IgD-negative memory B cell (primary cell): ENCODE data around the gene HLA-DQA1. TPM values are rescaled to one million over a fixed set of nuclear protein-coding genes. Genes with fewer than 3 reads are reported as not detected.
"Not testable (repeated sequence)": the region's sequence is repeated elsewhere in the genome, so short reads cannot be mapped to it uniquely, and the experiment has no call there.

Experiments
- H3K27ac Mint-ChIP-seq, 3 donors: one replicate each; pipeline ENCODE4 v1.8.0; 2020 to 2022; ENCODE audit warnings: mild to moderate bottlenecking in 3 of 3, mixed read lengths in 3 of 3, moderate library complexity in 1 of 3
- H3K27me3 Mint-ChIP-seq: one replicate; pipeline ENCODE4 v1.8.0; 2021; ENCODE audit warnings: mixed read lengths
- H3K36me3 Mint-ChIP-seq: one replicate; pipeline ENCODE4 v1.8.0; 2020; ENCODE audit warnings: mild to moderate bottlenecking, mixed read lengths
- H3K4me1 Mint-ChIP-seq, 3 donors: one replicate each; pipeline ENCODE4 v1.8.0; 2020 to 2022; ENCODE audit warnings: mixed read lengths in 3 of 3, mild to moderate bottlenecking in 1 of 3
- H3K4me3 Mint-ChIP-seq, 4 donors: one replicate each; pipeline ENCODE4 v1.8.0; 2020 to 2022; ENCODE audit warnings: mild to moderate bottlenecking in 4 of 4, mixed read lengths in 4 of 4, moderate library complexity in 3 of 4
- H3K9me3 Mint-ChIP-seq, 3 donors: one replicate each; pipeline ENCODE4 v1.8.0; 2020 to 2021; ENCODE audit warnings: mixed read lengths in 3 of 3, mild to moderate bottlenecking in 1 of 3
- polyA plus RNA-seq: library from polyadenylated mRNA; unstranded; fragments of 300-500 nt; fragmentation: Illumina TruSeq; gene quantifications from one replicate; pipeline ENCODE4 v1.2.3, GENCODE V29; 2021

HLA-DQA1 gene
- 377 TPM for polyA plus RNA-seq

GRCh38 chr6:32637219-32637880 lies at the start of gene HLA-DQA1:
Gene HLA-DQA1 (plus strand): TSS chr6:32637406. CDS start chr6:32637459, 53 bp downstream.
- peak within 1 kb of the TSS; percentile 97 to 100 (median 99) for H3K27ac Mint-ChIP-seq
- peaks cover 54 to 64% (median 57%) of the 10 kb centered on the region in 3 donors for H3K4me1 Mint-ChIP-seq
- peaks cover 14% of the 10 kb centered on the region for H3K36me3 Mint-ChIP-seq
- H3K27me3 Mint-ChIP-seq = no peaks in the 10 kb centered on the region
- peak within 1 kb of the TSS; percentile 94 to 100 (median 98) for H3K4me3 Mint-ChIP-seq
- H3K9me3 Mint-ChIP-seq = no peaks in the 10 kb centered on the region

DNA sequence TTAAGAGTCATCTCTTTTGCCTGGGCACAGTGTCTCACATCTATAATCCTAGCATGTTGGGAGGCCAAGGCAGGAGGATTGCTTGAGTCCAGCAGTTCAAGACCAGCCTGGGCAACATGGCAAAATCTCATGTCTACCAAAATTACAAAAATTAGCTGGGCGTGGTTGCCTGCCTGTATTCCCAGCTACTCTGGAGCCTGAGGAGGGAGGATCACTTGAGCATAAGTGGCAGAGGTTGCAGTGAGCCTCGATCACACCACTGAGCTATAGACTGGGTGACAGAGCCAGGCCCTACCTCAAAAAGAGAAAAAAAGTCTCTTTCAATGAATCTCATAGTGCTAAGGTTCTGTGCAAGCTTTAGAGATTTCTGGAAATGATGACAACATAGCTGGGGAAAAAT lies 49.0 kb upstream of the HLA-DQA1 start:
- Mint-ChIP-seq H3K4me3 (peak overlapping the region; percentile 87 to 97 (median 95)), H3K27me3 (no peaks in the 10 kb centered on the region), H3K4me1 (peaks cover 31 to 38% (median 36%) of the 10 kb centered on the region in 3 donors), H3K36me3 (peaks cover 21% of the 10 kb centered on the region), H3K27ac (peak overlapping the region; percentile 94 to 99 (median 98)), H3K9me3 (no peaks in the 10 kb centered on the region)

DNA sequence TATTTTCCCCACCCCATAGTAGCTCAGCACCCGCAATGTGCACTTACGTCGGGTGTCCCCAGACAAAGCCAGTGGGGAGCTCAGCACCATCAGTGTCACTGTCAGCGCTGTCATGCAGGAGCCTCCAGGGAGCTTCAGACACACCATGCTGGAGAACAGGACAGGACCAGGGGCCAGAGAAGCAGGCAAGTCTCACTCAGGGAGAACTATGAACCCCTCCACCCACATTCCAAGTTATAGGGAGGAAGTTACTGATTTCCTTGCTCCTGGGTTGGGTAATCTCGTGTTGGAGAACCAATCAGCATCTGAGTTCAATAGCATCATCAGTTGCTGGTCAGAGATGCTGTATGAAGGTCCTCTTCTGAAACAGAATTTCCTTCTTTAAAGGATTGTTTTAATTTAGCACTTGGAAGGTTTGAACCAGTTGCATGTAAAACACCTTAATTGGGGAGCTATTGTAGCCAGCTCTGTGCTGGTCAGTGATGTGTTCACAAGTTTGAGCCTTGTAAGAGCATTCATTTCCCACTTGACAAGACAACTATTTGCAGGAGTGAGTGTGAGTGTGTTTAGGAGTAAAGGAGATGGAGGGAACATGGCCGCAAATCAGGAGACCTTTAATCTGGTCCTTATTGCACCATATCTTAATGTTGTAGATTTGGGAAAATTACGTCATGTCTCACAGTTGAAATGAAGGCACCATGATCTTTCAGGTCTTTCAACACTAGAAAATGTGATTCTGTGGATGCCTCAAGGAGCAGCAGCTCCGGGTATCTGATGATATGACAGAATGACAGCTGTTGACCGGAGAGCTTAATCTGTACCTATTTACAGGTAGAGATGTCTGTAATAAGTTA lies 47.4 kb upstream of the HLA-DQA1 start, which contains the start of gene HLA-DRB1:
TSS of gene HLA-DRB1 (minus strand) at position 253 of the 854 bp plus-strand sequence. CDS start at position 147, 106 bp downstream.
- H3K36me3 Mint-ChIP-seq = peaks cover 20% of the 10 kb centered on the region

DNA sequence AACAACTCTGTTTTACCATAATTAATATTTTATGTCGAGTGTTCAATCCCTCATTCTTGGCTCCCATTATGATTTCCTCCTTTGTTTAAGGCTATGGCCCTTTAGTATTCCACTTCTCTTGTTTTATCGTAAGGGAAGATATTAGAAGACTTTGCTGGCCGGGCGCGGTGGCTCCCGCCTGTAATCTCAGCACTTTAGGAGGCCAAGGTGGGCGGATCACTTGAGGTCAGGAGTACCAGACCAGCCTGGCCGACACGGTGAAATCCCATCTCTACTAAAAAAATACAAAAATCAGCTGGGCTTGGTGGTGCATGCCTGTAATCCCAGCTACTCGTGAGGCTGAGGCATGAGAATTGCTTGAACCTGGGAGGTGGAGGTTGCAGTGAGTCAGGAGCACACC lies 46.5 kb upstream of the HLA-DQA1 start:
- H3K27me3 Mint-ChIP-seq, H3K9me3 Mint-ChIP-seq: not testable (repeated sequence)
- Mint-ChIP-seq H3K27ac (peak overlapping the region in 1 of 3 donors; percentile 94), H3K36me3 (peaks cover 20% of the 10 kb centered on the region), H3K4me1 (peaks cover 26 to 35% (median 30%) of the 10 kb centered on the region in 3 donors), H3K4me3 (peak overlapping the region in 2 of 4 donors; percentile 65 to 97)

More for the DNA sequence above, 47.4 kb upstream of the HLA-DQA1 start, which contains the start of gene HLA-DRB1:
- peak within 1 kb of the TSS; percentile 94 to 99 (median 98) for H3K27ac Mint-ChIP-seq
- H3K27me3 Mint-ChIP-seq = no peaks in the 10 kb centered on the region
- peaks cover 26 to 41% (median 35%) of the 10 kb centered on the region in 3 donors for H3K4me1 Mint-ChIP-seq
- H3K4me3 Mint-ChIP-seq = peak within 1 kb of the TSS; percentile 87 to 97 (median 95)
- H3K9me3 Mint-ChIP-seq = no peaks in the 10 kb centered on the region

DNA sequence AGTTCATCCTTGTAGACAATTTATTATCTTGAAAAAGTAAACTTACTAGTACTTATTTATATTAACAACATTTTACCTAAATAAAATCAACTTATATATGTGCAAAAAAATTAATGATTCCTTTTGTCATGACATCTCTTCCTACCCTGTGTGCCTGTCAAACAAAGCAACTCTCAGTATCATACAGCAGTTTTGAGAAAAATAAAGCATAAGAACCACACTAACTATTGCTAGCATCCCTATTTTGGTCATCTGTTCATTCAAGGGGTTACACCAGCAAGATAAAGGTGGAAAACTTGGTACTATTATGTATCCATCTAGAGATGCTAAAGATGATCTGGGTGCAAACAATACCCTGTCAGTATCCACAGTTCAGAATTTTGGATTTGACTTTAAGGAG lies 40.2 kb upstream of the HLA-DQA1 start:
- H3K27me3 Mint-ChIP-seq = no peaks in the 10 kb centered on the region
- H3K36me3 Mint-ChIP-seq = peaks cover 3% of the 10 kb centered on the region
- H3K27ac Mint-ChIP-seq = peak overlapping the region in 1 of 3 donors; percentile 88
- peak overlapping the region in 1 of 4 donors; percentile 50 for H3K4me3 Mint-ChIP-seq
- peaks cover 19 to 28% (median 24%) of the 10 kb centered on the region in 3 donors for H3K4me1 Mint-ChIP-seq
- H3K9me3 Mint-ChIP-seq = peaks cover 0 to 4% (median 0%) of the 10 kb centered on the region in 3 donors

DNA sequence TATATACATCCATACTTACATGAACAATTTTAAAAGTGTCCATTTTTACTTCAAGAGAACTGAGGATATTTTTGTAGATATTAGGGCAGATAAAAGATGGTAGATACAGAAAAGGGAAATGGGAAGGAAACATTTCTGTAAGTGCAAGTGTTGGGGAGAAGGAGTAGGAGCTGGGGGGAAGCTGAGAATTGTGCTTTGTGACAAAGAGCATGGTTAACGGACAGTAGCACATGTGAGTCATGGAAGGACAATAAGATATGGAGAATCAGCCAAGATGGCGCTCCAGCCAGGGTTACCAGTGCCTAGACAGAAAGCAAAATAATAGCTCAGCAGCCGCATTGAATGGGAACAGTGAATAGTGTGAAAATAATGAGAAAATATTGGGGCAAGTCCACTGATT lies 34.8 kb upstream of the HLA-DQA1 start:
- H3K4me3 Mint-ChIP-seq = peak overlapping the region in 3 of 4 donors; percentile 62 to 89 (median 69)
- H3K4me1 Mint-ChIP-seq = peaks cover 32 to 53% (median 42%) of the 10 kb centered on the region in 3 donors
- peak overlapping the region; percentile 82 to 99 (median 99) for H3K27ac Mint-ChIP-seq
- H3K9me3 Mint-ChIP-seq = peaks cover 2 to 9% (median 3%) of the 10 kb centered on the region in 3 donors
- H3K36me3 Mint-ChIP-seq = peaks cover 3% of the 10 kb centered on the region
- no peaks in the 10 kb centered on the region for H3K27me3 Mint-ChIP-seq

- Mint-ChIP-seq H3K4me1 (peaks cover 33 to 61% (median 49%) of the 10 kb centered on the region in 3 donors), H3K4me3 (peak overlapping the region; percentile 62 to 89 (median 66)), H3K27ac (peak overlapping the region; percentile 82 to 99 (median 99)), H3K36me3 (peaks cover 3% of the 10 kb centered on the region), H3K27me3 (no peaks in the 10 kb centered on the region), H3K9me3 (peaks cover 2 to 9% (median 3%) of the 10 kb centered on the region in 3 donors)
Observed at GRCh38 chr6:32603222-32603621, 34.0 kb upstream of the HLA-DQA1 start.

DNA sequence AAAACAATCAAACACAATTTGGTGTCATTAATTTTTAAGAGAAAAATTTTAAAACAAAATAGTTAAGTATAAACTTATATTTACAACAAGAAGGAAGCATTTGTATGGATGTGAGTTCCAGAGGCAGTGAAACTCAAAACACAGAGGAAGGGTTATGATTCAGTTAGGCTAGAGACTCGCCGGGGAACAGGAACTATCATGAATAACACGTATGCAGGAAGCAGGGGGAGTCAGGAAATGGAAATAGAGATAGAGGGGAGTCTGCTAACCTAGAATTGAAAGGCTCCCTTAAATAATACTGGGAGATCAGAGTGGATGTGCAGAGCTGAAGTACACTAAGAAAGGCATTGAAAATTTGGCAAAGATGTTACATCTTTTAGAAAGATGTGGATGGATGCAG lies 33.3 kb upstream of the HLA-DQA1 start:
- Mint-ChIP-seq H3K9me3 (peaks cover 2 to 9% (median 3%) of the 10 kb centered on the region in 3 donors), H3K36me3 (peaks cover 3% of the 10 kb centered on the region), H3K27me3 (no peaks in the 10 kb centered on the region), H3K4me1 (peaks cover 26 to 63% (median 46%) of the 10 kb centered on the region in 3 donors), H3K27ac (peak overlapping the region in 2 of 3 donors; percentile 96 to 100), H3K4me3 (peak overlapping the region; percentile 86 to 92 (median 88))

DNA sequence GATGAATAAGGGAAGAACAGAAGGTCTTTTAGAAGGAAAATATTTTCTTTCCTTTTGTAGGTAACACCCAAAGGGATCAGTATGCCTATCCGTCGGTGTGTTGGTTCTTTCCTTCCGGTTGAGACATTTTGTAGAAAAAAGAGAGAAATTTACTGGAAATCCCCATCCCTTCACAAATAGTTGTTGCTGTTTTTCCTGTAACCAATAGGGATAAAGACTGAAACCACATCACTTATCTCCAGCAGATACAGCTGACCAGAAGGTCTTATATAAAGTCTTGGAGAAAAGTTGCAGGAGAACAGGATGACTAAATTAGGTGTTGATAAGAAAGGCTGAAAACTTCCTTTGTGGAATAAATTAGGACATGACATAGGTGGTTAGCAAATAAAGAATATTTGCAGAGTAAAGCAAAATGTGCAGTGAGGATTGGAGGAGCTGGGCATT lies 32.8 kb upstream of the HLA-DQA1 start:
- Mint-ChIP-seq H3K27me3 (no peaks in the 10 kb centered on the region), H3K4me3 (peak overlapping the region; percentile 86 to 92 (median 88)), H3K9me3 (peaks cover 2 to 9% (median 3%) of the 10 kb centered on the region in 3 donors), H3K27ac (peak overlapping the region in 2 of 3 donors; percentile 96 to 100), H3K4me1 (peaks cover 25 to 61% (median 49%) of the 10 kb centered on the region in 3 donors), H3K36me3 (peaks cover 3% of the 10 kb centered on the region)

DNA sequence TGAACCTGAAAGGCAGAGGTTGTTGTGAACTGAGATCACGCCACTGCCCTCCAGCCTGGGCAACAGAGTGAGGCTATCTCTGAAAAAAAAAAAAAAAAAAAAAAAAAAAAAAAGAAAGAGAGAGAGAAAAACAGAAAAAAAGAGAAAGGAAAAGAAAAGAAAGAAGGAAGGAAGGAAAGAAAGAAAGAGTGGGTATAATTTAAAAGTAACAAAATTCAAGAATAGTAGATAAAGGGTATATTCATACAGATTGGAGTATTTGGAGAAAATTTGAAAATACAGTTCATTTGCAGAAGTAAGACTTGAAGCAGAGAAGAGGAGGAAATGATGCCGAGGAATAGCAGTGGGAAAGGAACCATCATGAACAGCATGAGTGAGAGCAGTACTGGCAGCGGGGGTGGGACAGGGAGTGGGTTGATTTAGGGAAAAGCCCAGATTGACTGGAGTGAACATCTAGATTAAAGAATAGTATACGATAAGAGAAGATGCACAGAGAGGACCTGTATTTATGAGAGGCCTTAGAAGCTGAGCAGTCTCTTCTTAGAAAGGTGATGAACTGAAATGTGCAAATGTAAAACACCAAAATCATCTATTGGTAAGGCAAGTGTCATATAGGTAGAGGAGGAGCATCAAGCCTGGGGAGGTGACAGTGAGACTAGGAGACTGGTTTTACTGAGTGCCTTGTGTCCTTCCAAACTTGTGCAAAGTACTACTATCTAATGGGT lies 29.8 kb upstream of the HLA-DQA1 start:
- H3K4me3 Mint-ChIP-seq = peak overlapping the region in 3 of 4 donors; percentile 77 to 81 (median 79)
- H3K27me3 Mint-ChIP-seq = no peaks in the 10 kb centered on the region
- H3K4me1 Mint-ChIP-seq = peaks cover 19 to 50% (median 40%) of the 10 kb centered on the region in 3 donors
- no peak overlapping the region for H3K27ac Mint-ChIP-seq
- no peaks in the 10 kb centered on the region for H3K36me3 Mint-ChIP-seq
- H3K9me3 Mint-ChIP-seq = peaks cover 0 to 3% (median 3%) of the 10 kb centered on the region in 3 donors

GRCh38 chr6:32607988-32608298 lies 29.3 kb upstream of the HLA-DQA1 start:
- H3K27ac Mint-ChIP-seq = no peak overlapping the region
- no peaks in the 10 kb centered on the region for H3K36me3 Mint-ChIP-seq
- peak overlapping the region in 2 of 4 donors; percentile 77 to 79 for H3K4me3 Mint-ChIP-seq
- H3K4me1 Mint-ChIP-seq = peaks cover 15 to 47% (median 35%) of the 10 kb centered on the region in 3 donors
- H3K9me3 Mint-ChIP-seq = peaks cover 0 to 3% (median 2%) of the 10 kb centered on the region in 3 donors
- no peaks in the 10 kb centered on the region for H3K27me3 Mint-ChIP-seq

DNA sequence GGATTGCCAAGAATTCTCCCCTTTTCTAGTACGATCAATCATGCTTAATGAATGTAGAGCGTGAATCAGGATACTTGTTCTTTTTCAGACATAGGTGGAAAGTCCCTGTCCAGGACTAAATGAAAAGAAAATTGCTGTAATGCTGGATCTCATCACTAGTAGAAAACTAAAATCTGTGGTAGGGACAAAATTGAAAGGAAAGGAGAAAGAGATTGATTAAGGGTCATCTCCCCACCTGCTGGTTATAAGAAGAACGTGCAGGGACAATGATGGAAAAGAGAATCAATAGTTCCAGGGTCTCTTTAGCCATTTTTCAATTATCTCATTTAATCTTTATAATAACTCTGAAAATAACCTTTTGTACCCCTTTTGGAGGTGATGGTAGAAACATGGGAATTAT lies 28.8 kb upstream of the HLA-DQA1 start:
- H3K9me3 Mint-ChIP-seq = peaks cover 0 to 2% (median under 1%) of the 10 kb centered on the region in 3 donors
- no peaks in the 10 kb centered on the region for H3K36me3 Mint-ChIP-seq
- H3K27ac Mint-ChIP-seq = no peak overlapping the region
- H3K4me3 Mint-ChIP-seq = peak overlapping the region; percentile 5 to 79 (median 62)
- peaks cover 15 to 45% (median 35%) of the 10 kb centered on the region in 3 donors for H3K4me1 Mint-ChIP-seq
- no peaks in the 10 kb centered on the region for H3K27me3 Mint-ChIP-seq

- Mint-ChIP-seq H3K4me3 (no peak overlapping the region), H3K9me3 (peaks cover 0 to 2% (median 0%) of the 10 kb centered on the region in 3 donors), H3K27me3 (no peaks in the 10 kb centered on the region), H3K27ac (no peak overlapping the region), H3K4me1 (peaks cover 10 to 46% (median 32%) of the 10 kb centered on the region in 3 donors), H3K36me3 (no peaks in the 10 kb centered on the region)
Observed at GRCh38 chr6:32609391-32609730, 27.8 kb upstream of the HLA-DQA1 start.
